WERI-Rb-1 (cell line): Measurements from ENCODE around the gene IGSF11.

Source experiments
- DNase-seq: peaks from one replicate; pipeline ENCODE4 v3.0.0-alpha.2; 2020
- H3K27ac ChIP-seq: fragments of 250-450 bp; sonication (Bioruptor Pico); 2 replicates; pipeline ENCODE4 v1.5.1; 2020; ENCODE audit warnings: mild to moderate bottlenecking, moderate library complexity
- H3K27me3 ChIP-seq: fragments of 250-450 bp; sonication (Bioruptor Pico); 2 replicates; pipeline ENCODE4 v1.5.1; 2021; ENCODE audit warnings: mild to moderate bottlenecking, low read depth, moderate library complexity; ENCODE audit not compliant: insufficient read depth, severe bottlenecking
- H3K36me3 ChIP-seq: fragments of 250-450 bp; sonication (Bioruptor Pico); 2 replicates; pipeline ENCODE4 v1.5.1; 2020; ENCODE audit warnings: mild to moderate bottlenecking, moderate library complexity
- H3K4me3 ChIP-seq: 2 replicates; pipeline ENCODE4 v1.5.1; 2011; ENCODE audit warnings: low read depth, mild to moderate bottlenecking, control low read depth, low read length
- H3K9me3 ChIP-seq: fragments of 250-450 bp; sonication (Bioruptor Pico); 2 replicates; pipeline ENCODE4 v1.5.1; 2021; ENCODE audit warnings: mild to moderate bottlenecking, moderate library complexity; ENCODE audit not compliant: severe bottlenecking
- TF ChIP-seq, protein P1 (sequence below): IDR thresholded peaks from 2 replicates; pipeline ENCODE4 v1.5.1; 2011; ENCODE audit warnings: low read depth, mild to moderate bottlenecking, control low read depth, inconsistent platforms, low read length

Gene IGSF11

DNA sequence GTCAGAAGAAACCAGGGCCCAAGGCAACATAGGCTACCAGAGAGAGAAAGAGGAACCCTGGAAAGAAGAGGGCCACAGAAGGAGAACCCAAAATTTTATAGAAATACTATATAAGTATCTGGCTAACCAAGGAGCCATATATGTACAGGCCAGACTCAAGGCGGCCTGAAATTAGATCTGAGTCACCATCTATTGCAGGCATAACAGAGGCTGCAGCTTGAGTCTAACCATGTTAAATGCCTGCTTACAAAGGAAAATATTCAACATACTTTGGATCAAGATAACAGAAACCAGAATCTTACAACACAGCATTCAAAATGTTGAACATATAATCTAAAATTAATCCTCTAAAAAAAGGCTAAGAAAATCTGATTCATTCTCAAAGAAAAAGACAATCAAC, 23.1 kb downstream of the IGSF11 start:
- no peaks in the 10 kb centered on the region for H3K36me3 ChIP-seq
- H3K27ac ChIP-seq = no peak overlapping the region
- no peaks in the 10 kb centered on the region for H3K9me3 ChIP-seq
- TF ChIP-seq, protein P1, sequence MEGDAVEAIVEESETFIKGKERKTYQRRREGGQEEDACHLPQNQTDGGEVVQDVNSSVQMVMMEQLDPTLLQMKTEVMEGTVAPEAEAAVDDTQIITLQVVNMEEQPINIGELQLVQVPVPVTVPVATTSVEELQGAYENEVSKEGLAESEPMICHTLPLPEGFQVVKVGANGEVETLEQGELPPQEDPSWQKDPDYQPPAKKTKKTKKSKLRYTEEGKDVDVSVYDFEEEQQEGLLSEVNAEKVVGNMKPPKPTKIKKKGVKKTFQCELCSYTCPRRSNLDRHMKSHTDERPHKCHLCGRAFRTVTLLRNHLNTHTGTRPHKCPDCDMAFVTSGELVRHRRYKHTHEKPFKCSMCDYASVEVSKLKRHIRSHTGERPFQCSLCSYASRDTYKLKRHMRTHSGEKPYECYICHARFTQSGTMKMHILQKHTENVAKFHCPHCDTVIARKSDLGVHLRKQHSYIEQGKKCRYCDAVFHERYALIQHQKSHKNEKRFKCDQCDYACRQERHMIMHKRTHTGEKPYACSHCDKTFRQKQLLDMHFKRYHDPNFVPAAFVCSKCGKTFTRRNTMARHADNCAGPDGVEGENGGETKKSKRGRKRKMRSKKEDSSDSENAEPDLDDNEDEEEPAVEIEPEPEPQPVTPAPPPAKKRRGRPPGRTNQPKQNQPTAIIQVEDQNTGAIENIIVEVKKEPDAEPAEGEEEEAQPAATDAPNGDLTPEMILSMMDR = no peak
- DNase-seq = no peak
- no peak overlapping the region for H3K4me3 ChIP-seq
- no peaks in the 10 kb centered on the region for H3K27me3 ChIP-seq

DNA sequence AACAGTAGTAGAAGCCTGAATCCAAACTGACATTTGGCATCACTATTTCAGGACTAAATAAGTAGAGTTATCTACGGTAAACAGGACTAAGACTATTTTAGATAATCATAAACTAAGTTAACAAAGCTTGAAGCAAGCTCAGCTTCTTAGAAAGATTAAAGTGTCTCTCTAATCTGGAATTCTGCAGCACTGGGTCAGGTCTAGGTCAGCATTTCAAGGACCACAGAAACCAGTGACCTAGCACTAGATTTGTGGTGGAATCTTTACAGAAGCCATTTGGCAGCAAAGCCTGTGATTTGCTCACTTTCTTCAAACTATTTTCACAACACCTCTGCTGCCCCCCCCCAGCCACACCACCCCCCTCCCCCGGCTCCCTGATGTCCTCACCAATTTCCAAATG, 37.5 kb downstream of the IGSF11 start:
- no peak overlapping the region for H3K4me3 ChIP-seq
- TF ChIP-seq, protein P1 = no peak

DNA sequence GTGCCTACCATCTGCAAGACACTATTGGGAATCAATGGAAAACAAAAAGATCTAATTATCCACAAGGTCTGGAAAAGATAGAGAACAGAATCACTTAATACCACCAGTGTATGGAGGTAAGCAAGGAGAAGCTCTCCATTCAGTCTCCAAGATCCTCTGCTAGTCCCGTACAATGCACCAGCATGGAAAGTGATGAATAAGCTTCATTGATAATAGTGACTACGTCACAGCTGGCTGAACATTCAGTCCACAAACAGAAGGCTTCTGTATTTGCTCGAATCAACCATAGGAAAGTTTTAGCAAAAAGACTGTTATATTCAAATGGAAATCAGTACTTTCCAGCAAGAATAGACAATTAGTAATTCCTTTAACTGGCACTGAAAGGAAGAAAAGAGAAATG, 42.9 kb downstream of the IGSF11 start:
- TF ChIP-seq, protein P1 = no peak
- H3K27ac ChIP-seq = no peak overlapping the region
- H3K9me3 ChIP-seq = no peaks in the 10 kb centered on the region
- no peaks in the 10 kb centered on the region for H3K27me3 ChIP-seq
- no peak for DNase-seq
- H3K4me3 ChIP-seq = no peak overlapping the region
- H3K36me3 ChIP-seq = no peaks in the 10 kb centered on the region

More for the DNA sequence above, 37.5 kb downstream of the IGSF11 start:
- Histone ChIP-seq H3K9me3 (no peaks in the 10 kb centered on the region), H3K27me3 (no peaks in the 10 kb centered on the region), H3K27ac (no peak overlapping the region), H3K36me3 (no peaks in the 10 kb centered on the region)
- no peak for DNase-seq

DNA sequence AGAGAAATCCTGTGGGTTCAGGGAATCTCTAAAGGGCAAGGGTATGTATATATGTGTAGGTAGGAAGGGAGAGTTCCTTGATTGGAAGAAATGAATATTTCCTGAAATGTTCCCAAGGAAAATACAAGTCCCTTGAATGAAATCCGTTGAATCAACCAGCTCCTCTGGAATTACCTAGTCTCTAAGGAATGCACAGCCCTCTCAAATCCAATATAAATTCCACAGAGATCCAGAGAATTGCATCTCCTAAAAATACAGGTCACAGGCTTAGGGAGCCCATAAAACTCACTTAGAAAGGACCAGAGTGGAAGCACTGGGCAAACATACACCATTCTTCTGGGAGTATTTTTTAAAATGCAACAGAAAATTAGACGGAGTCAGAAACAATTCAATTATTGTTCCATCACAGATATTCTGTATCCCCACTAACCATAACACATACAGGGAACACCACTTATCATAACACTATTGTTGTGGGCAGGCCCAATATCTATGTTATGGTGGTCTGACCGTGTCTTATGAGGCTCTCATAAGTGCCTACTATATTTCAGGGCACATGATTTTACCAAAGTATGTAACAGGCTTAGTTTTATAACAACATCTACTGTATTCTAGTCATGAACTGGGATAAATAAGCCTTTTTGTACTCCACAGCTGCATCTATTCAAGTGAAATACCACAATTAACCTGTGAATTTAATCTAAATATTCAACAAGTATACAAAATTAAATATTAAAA, 43.7 kb downstream of the IGSF11 start:
- H3K27ac ChIP-seq = no peak overlapping the region
- no peak for DNase-seq
- H3K27me3 ChIP-seq = no peaks in the 10 kb centered on the region
- TF ChIP-seq, protein P1 = no peak
- no peak overlapping the region for H3K4me3 ChIP-seq
- no peaks in the 10 kb centered on the region for H3K36me3 ChIP-seq
- no peaks in the 10 kb centered on the region for H3K9me3 ChIP-seq

DNA sequence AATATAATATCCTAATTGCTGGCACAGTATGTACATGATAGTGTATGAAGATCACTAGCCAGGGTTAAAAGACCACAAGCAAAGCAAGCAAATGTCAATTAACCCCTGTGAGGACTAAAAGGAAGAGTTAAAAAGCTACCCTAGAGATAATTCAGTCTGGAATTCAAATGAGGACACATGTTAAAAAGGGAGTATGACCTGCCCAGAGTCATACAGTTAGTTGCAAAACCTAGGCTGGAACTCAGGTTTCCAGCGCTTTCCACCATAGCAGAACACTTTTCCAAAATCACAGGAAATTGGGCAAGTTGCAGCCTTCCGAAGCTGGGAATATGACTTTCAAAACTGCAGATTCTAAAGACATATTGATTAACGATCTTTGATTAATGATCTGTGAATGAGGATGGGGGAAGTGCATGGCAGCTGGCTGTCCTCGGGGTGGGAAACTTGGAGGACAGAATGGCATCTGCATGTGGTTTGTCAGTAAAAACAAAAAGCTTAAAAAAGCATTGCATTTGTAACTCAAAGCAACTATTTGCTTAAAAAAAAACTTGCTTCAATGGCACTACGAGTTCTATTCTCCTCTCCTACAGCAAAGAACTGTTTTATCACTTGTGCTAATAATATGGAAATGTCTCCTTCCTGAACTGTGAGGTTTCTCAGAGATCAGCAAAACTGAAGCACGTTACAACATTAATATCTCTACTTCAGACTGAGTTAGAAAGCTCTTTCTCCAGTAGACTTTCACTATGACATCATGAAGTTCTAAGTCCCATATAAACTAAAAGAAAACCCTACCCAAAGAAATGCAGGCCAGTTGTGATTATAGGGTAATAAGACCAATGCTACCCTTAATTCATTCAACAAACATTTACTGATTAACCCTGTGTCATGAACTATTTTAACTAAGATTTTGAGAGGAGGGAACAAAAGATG, 46.2 kb downstream of the IGSF11 start:
- Histone ChIP-seq H3K36me3 (no peaks in the 10 kb centered on the region), H3K4me3 (no peak overlapping the region), H3K9me3 (no peaks in the 10 kb centered on the region), H3K27me3 (no peaks in the 10 kb centered on the region), H3K27ac (no peak overlapping the region)
- TF ChIP-seq, protein P1 = no peak
- no peak for DNase-seq
